ENCODE measurements around the gene NME1.
"Not testable (repeated sequence)": the region's sequence is repeated elsewhere in the genome, so short reads cannot be mapped to it uniquely, and the experiment has no call there.

The NME1 gene

GRCh38 chr17:51153210-51154072, at the start of gene NME1:
Gene NME1, plus strand, starts transcription at chr17:51153559. Its CDS starts 2,096 bp downstream, at chr17:51155655.
- in situ Hi-C loops (cut with HindIII; ENCODE audit: low pct_ligation_motif_present, low pct_unique_long_range_greater_than_20kb, low sequenced_read_pairs), result no loop called here

DNA sequence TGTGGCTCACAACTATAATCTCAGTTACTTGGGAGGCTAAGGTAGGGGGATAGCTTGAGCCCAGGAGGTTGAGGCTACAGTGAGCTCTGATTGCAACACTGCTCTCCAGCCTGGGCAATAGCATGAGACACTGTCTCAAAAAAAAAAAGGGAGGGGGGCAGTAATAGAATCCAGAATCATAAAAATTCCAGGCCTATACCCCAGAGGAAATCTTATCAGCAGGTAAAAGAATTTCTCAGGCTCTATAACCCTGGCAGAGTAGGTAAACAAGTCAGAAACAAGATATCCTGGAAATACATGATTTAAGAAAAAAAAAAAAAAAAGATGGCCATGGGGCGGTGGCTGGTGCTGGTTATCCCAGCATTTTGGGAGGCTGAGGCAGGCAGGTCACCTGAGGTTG, 45.6 kb upstream of the NME1 start:
- DNase-seq, result no peak

More at GRCh38 chr17:51153210-51154072, at the start of gene NME1:
- DNase-seq, result peak; percentile 100

GRCh38 chr17:51112303-51113222, 40.8 kb upstream of the NME1 start:
- DNase-seq, result peak; percentile 82
- in situ Hi-C loops (cut with HindIII; ENCODE audit: low pct_ligation_motif_present, low pct_unique_long_range_greater_than_20kb, low sequenced_read_pairs), result not testable (repeated sequence)

More for the DNA sequence above, 45.6 kb upstream of the NME1 start:
- in situ Hi-C loops (cut with HindIII; ENCODE audit: low pct_ligation_motif_present, low pct_unique_long_range_greater_than_20kb, low sequenced_read_pairs), result no loop called here

GRCh38 chr17:51115179-51115578, 38.2 kb upstream of the NME1 start:
- DNase-seq, result no peak
- in situ Hi-C loops (cut with HindIII; ENCODE audit: low pct_ligation_motif_present, low pct_unique_long_range_greater_than_20kb, low sequenced_read_pairs), result no loop called here

DNA sequence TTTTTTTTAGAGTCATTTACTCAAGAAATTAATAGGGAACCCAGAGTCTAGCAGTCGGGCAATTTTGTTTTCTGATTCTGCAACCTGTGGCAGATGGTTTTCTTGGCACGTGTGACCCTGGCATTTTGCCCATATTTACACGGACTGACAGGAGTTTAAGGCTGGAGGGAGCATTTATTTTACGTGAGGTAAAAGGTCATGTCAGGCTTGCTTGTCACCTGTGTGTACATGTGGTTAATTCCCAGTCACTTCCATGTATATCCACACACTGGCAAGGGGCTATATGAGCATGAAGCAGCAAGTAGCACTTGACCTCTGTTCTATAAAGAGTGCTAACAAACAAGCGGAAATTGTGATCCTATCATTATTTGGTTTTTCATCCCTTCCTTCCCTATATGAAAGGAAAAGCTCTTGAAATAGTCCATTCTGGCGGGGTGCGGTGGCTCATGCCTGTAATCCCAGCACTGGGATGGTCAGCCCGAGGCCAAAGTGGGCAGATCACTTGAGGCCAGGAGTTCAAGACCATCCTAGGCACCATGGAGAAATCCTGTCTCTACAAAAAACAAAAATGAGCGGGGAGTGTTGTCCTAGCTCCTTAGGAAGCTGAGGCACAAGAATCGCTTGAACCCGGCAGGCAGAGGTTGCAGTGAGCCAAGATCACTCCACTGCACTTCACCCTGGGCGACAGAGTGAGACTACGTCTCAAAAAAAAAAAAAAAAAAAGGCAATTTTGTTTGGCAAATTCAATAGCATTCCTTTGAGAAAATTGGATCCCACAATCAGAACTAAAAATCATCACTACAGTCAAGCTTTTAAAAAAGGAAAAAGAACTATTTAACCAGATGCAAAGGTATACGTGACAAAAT, 34.8 kb upstream of the NME1 start:
- DNase-seq, result no peak

GRCh38 chr17:51119415-51120356, 33.7 kb upstream of the NME1 start:
- in situ Hi-C loops (cut with HindIII; ENCODE audit: low pct_ligation_motif_present, low pct_unique_long_range_greater_than_20kb, low sequenced_read_pairs), result no loop called here
- DNase-seq, result peak; percentile 73

More for the DNA sequence above, 34.8 kb upstream of the NME1 start:
- in situ Hi-C loops (cut with HindIII; ENCODE audit: low pct_ligation_motif_present, low pct_unique_long_range_greater_than_20kb, low sequenced_read_pairs), result no loop called here

GRCh38 chr17:51120357-51120738, 33.0 kb upstream of the NME1 start:
- DNase-seq, result no peak
- in situ Hi-C loops (cut with HindIII; ENCODE audit: low pct_ligation_motif_present, low pct_unique_long_range_greater_than_20kb, low sequenced_read_pairs), result no loop called here

DNA sequence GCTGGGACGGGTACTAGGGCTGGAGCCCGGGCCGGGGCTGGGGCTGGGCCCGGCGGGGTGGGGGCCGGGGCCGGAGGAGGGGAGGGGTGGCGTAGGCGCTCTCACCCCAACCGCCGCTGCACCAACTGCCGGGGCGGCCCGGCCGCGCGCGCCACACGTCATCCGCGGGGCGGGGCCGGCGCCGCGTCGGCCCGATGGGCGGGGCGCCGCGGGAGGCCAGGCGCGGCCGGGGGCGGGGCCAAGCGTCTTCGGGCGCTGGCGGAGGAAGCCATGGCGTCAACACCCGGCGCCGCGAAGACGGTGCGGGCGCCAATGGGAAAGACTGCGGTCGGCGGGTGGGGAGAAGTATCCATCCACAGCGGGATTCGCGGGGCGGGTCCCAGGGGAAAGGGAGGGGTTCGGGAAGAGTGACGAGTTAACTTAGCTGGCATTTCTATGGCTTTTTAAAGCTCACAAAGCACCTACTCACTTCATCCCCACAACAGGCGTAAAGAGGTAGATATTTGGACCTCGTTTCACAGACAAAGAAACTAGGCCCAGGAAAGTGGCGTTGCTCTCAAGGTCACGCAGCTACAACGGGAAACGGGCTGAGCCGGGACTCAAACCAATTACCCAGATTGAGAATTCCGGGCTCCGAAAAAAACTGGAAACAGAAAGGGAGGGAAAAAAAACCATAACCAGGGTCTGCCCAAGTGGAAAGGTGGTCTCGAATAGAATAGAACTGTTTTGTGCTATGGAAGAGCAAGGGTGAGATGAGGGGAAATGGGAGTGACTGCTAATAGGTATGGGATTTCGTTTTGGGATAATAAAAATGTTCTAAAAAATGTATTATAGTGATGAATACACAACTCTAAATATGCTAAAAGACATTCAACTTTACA, 32.4 kb upstream of the NME1 start, which contains the start of gene SPAG9:
Gene SPAG9 (minus strand): TSS at position 130 of the 881 bp plus-strand sequence. CDS start 212 bp downstream, outside the sequence.
- peak; percentile 99 for DNase-seq
- in situ Hi-C loops (cut with HindIII; ENCODE audit: low pct_ligation_motif_present, low pct_unique_long_range_greater_than_20kb, low sequenced_read_pairs), result no loop called here

DNA sequence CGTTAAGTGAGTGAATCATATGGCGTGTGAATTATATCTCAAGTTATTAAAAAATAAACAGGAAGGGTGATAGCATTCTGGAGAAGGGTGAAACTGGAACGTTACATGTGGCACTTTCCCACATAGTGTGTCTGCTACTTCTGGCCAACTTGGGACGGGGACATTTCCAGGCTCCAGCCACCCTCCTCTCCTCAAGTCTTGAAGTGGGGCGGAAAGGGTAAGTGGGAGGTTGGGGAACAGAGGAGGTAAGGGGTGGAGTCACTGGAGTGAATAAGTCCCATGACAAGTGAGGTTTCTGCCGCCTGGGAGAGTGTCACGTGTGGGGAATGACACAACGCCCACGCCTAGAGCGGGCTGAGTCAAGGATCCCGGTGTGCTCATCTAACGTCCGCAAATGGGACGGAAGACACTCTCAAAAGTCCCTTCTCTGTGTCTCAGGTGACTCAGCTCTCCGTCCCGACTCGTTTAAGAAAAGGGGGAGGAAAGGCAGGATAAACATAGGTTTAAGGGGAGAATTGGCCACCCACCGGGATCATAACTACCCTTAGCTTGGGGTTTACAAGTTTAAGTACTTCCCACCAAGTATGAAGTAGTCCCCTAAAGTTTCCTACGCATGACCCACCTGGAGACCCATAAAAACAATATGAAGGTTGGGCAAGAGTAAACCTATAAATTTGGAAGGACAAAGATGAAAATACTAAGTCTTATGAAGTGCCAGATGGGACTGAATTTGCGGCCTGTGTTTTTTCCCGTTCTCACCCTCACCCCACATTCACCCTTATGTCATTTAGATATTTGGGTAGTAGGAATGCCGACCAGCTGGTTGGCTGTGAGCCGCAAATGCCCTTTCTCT, 31.5 kb upstream of the NME1 start:
- peak; percentile 99 for DNase-seq
- in situ Hi-C loops (cut with HindIII; ENCODE audit: low pct_ligation_motif_present, low pct_unique_long_range_greater_than_20kb, low sequenced_read_pairs), result no loop called here

GRCh38 chr17:51122473-51123115, 30.8 kb upstream of the NME1 start:
- in situ Hi-C loops (cut with HindIII; ENCODE audit: low pct_ligation_motif_present, low pct_unique_long_range_greater_than_20kb, low sequenced_read_pairs); DNase-seq: not testable (repeated sequence)

DNA sequence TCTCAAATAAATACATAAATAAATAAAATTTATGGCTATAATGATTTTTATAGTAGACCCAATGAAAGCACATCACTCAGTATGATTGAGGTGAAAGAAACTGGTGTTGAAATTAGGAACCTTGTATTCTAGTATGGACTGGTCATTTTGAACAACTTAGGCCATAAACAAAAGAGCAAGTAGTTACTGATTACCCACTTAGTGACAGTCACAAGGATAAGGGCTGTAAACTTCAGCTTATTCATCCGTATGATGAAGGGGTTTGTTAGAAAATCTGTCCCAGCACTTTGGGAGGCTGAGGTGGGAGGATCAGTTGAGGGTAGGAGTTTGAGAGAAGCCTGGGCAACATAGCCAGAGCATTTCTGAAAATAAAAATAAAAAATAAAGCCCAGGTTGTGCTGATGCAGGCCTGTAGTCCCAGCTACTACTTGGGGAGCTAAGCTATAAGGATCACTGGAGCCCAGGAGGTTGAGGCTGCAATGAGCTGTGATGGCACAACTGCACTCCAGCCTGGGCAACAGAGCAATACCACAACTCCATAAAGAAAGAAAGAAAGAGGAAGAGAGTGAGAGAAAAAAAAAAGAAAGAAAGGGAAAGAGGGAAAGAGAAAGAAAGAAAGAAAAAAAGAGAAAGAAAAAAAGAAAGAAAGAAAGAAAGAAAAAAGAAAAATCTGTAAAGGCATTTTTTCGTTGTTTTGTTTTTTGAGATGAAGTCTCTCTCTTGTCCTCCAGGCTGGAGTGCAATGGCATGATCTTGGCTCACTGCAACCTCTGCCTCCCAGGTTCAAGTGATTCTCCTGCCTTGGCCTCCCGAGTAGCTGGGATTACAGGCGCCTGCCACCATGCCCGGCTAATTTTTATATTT, 28.5 kb upstream of the NME1 start:
- no peak for DNase-seq
- in situ Hi-C loops (cut with HindIII; ENCODE audit: low pct_ligation_motif_present, low pct_unique_long_range_greater_than_20kb, low sequenced_read_pairs), result no loop called here

DNA sequence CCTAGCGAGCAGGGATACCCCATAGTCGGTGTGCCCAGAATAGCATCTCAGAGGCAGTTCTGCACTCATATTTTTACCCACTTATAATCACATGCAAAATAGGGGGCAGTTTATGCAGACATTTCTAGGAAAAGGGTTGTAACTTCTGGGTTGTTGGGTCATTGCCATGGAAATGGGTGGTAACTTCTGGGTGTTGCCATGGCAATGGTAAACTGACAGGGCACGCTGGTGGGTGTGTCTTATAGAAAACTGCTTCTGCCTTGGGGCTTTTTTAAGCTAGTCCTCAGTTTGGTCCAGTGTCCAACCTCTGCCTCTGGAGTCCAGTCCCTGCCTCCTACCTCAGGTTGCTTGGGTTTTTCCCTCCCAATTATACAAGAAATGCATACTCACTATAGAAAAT, 25.3 kb upstream of the NME1 start:
- in situ Hi-C loops (cut with HindIII; ENCODE audit: low pct_ligation_motif_present, low pct_unique_long_range_greater_than_20kb, low sequenced_read_pairs), result no loop called here
- DNase-seq, result no peak

GRCh38 chr17:51132964-51133319, 20.4 kb upstream of the NME1 start:
- DNase-seq, result no peak
- in situ Hi-C loops (cut with HindIII; ENCODE audit: low pct_ligation_motif_present, low pct_unique_long_range_greater_than_20kb, low sequenced_read_pairs), result no loop called here

DNA sequence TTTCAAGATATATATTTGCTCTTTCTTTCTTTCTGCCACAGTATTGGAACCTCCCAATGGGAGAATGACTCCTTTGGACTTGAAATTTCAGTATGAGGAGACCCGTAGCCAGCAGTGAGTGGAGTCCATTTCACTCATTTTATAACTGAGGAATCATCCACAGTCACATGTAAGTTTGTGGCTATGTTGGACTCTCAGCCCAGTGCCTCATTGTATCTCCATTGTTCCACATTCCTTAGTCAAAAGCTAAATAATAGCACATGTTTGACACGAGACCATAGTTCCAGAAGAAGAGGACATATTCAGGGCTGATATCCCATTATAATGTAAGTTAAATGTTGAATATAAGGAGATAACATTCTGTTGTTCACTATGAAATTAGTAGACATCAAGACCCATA, 20.0 kb upstream of the NME1 start:
- no peak for DNase-seq
- in situ Hi-C loops (cut with HindIII; ENCODE audit: low pct_ligation_motif_present, low pct_unique_long_range_greater_than_20kb, low sequenced_read_pairs), result no loop called here

Data from ACHN (cell line).